Caki2 (cell line): ENCODE results near the gene SYT12. TPM values are rescaled to one million over a fixed set of nuclear protein-coding genes. Genes with fewer than 3 reads are reported as not detected.
"Not testable (repeated sequence)": the region's sequence is repeated elsewhere in the genome, so short reads cannot be mapped to it uniquely, and the experiment has no call there.

ENCODE experiments used
- DNase-seq: peaks from one replicate; pipeline ENCODE4 v3.0.0-alpha.2; 2015; ENCODE audit warnings: low read depth
- in situ Hi-C: cut with HindIII; loops from 2 replicates; pipeline ENCODE4 v1.10.0; 2016; ENCODE audit warnings: low sequenced_read_pairs, low pct_unique_long_range_greater_than_20kb, mixed read lengths
- total RNA-seq: library from RNA; depleted of rRNA; stranded (reverse); fragments of >200 nt; shearing (Covaris generic); gene quantifications from 2 replicates; pipeline ENCODE4 v1.2.3, GENCODE V29; 2014; ENCODE audit warnings: low replicate concordance

The SYT12 gene
- total RNA-seq, 1 experiment from 2014 or later = 0.03 TPM

DNA sequence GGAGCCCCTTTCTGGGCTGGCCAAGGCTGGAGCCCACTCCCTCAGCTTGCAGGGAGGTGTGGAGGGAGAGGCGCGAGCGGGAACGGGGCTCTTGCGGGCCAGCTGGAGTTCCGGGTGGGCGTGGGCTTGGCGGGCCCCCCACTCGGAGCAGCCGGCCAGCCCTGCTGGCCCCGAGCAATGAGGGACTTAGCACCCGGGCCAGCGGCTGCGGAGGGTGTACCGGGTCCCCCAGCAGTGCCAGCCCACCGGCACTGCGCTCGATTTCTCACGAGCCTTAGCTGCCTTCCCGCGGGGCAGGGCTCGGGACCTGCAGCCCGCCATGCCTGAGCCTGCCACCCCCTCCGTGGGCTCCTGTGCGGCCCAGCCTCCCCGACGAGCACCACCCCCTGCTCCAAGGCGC is 34.2 kb upstream of the SYT12 start:
- in situ Hi-C loops, DNase-seq: not testable (repeated sequence)

DNA sequence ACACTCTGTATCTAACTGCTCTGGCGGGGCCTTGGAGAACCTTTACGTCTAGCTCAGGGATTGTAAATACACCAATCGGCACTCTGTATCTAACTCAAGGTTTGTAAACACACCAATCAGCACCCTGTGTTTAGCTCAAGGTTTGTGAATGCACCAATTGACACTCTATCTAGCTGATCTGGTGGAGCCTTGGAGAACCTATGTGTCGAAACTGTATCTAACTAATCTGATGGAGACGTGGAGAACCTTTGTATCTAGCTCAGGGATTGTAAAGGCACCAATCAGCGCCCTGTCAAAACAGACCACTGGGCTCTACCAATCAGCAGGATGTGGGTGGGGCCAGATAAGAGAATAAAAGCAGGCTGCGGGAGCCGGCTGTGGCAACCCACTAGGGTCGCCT is 33.6 kb upstream of the SYT12 start:
- in situ Hi-C loops, DNase-seq: not testable (repeated sequence)

DNA sequence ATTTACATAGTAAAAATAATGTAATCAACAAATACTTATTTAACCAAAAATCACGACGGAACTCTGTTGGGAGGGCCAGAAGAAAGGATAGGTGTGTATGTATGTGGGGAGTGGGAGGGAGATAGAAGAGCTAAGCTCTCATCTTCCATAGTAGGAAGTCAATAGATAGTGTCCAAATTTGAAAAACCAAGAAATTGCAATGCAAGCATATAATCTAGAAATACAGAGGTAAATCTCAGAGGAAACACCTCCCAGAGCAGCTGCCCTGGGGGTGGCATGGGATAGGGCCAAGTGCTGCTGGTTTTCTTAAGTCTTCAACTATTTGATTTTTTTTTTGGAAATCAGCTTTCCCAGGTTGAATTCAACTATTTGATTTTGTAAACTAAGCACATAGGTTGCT is 30.9 kb upstream of the SYT12 start:
- no peak for DNase-seq
- in situ Hi-C loops = no loop called here

- in situ Hi-C loops = no loop called here
- DNase-seq = peak; percentile 54
Observed at GRCh38 chr11:66996609-66997273, 26.2 kb upstream of the SYT12 start.

DNA sequence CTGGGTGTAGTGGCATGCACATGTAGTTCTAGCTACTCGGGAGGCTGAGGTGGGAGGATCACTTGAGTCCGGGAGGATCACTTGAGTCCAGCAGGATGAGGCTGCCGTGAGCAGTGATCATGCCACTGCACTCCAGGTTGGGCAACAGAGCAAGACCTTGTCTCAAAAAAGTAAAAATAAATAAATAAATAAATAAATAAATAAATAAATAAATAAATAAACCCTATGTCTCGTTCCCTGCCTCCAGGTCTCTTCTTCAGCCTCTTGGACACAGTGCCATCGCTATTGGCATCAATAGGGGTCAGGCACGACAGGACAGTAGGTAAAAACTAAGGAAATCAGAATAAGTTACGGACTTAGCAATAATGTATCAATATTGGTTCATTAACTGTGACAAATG is 23.4 kb upstream of the SYT12 start:
- no peak for DNase-seq
- in situ Hi-C loops = no loop called here

- in situ Hi-C loops = no loop called here
- DNase-seq = no peak
Observed at GRCh38 chr11:67001332-67001731, 21.6 kb upstream of the SYT12 start.

DNA sequence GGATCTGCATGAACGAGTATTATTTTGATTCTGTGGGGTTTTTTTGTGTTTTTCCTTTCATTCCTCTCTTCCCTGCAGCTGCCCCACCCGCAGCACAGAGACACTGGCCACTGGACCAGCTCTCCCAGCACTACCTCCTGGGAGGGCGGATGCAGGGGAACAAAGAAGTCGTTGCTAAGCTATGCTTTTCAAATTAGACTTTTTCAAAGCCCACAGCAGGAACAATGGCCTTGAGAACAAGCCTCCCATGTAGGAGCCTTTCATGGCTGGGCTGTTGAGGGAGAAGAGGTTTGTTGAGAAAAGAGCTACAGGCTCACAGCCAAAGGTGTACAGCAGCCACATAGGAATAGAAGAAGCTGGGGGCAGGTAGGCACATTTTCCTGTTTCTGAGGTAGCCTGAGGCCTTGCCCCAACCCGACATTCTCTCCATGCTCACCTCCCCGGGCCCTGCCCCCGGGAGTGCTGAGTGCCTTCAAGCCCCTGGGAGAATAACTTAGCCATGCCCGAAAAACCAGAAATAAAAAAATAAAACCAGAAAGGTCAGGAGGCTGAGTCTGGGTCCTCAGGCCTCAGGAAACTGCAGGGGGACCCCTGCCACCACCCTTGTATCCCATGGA is 20.5 kb upstream of the SYT12 start:
- DNase-seq = no peak
- in situ Hi-C loops = no loop called here

DNA sequence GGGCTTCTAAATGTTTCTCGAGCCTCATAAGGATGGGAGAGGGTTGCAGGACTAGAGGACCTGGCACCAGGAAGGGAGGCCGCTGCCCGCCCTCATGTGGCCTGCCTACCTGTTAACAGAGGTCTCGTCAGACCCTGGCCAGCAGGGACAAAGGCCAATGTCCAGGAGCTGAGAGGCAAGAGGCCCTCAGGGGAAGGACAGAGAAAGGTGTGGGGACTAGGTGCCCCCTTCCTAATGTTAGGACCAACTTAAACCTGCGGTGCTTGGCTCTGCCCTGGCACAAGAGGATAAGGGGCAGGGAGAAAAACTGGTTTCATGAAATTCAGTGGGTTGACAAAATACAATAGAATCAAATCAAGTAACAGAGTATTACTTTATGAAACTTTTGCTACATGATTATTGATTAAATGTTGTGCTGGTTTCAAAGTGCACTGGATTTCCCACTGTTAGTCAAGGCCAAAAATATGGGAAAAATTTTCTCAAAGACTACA is 20.0 kb upstream of the SYT12 start:
- in situ Hi-C loops = no loop called here

DNA sequence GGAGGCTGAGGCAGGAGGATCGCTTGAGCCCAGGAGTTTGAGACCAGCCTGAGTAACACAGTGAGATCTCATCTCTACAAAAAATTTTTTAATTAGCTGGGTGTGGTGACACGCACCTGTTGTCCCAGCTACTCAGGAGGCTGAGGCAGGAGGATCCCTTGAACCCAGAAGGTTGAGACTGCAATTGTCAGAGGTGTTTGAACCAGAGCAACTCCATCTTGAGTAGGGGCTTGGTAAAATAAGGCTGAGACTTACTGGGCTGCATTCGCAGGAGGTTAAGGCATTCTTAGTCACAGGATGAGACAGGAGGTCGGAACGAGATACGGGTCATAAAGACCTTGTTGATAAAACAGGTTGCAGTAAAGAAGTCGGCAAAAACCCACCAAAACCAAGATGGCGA is 17.7 kb upstream of the SYT12 start:
- DNase-seq, in situ Hi-C loops: not testable (repeated sequence)

More for the DNA sequence above, 20.0 kb upstream of the SYT12 start:
- DNase-seq = no peak

DNA sequence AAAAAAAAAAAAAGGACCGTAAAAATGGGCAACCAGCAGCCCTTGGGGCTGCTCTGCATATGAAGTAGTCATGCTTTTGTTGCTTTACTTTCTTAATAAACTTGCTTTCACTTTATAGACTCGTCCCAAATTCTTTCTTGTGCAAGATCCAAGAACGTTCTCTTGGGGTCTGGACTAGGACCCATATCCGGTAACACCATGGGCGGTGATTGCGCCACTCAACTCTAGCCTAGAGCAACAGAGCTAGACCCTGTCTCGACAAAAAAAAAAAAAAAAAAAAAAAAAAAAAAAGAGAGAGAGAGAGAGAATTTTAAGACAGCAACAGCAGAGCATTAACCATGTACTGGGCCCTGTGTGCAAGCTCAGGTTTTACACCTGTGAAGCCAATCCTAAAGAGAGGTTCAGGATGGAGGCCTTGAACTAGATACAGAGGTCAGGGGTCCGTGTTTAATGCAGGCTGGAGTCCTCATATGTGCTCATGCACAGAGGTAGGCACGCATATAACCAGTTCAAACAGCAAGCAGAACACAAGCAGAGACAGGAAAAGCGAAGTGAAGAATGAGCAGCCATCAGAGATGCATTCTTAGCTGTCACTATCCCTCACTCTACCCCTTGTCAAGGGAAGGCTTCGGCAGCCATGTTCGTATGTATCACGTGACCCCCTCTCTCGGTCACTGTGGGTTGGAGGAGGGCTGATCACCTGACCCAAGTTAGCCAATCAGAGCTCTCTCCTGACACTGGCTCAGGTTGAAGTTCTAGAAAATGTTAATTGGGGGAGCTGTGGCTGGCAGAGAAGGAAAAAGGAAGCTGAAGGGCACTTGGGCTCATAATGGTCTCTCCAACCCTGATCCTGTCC is 16.7 kb upstream of the SYT12 start:
- DNase-seq = peak; percentile 46
- in situ Hi-C loops = no loop called here

GRCh38 chr11:67007126-67007525 is 15.8 kb upstream of the SYT12 start:
- DNase-seq = no peak
- in situ Hi-C loops = no loop called here

DNA sequence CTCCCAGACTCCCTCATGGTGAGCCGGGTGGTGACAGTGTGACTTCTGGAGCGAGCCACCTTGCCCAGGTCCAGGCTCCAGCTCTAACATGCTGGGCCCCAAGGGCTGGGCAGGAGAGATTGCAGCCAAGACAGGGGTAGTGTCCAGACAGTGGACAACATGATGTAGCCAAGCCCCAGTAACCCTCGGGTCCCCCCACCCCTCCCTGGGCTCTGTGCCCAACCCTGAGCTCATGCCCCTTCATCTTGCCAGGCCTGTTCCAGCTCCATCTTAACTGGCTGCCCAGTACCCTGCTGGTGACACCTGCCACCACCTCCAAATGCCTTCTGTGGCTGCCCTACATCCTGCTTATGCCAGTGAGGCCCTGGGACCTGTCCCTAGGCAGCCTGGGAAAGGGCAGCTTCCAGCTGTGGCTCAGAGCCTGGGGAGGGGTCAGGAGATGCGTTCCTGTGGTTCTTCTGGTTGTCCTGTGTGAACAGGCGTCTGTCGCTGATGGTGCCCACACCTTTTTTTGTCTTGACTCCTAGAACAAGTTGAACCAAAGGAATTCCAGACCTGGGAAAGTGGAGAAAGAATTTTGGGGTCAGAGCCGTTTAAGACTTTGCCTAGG is 12.5 kb upstream of the SYT12 start:
- in situ Hi-C loops = no loop called here
- DNase-seq = no peak

DNA sequence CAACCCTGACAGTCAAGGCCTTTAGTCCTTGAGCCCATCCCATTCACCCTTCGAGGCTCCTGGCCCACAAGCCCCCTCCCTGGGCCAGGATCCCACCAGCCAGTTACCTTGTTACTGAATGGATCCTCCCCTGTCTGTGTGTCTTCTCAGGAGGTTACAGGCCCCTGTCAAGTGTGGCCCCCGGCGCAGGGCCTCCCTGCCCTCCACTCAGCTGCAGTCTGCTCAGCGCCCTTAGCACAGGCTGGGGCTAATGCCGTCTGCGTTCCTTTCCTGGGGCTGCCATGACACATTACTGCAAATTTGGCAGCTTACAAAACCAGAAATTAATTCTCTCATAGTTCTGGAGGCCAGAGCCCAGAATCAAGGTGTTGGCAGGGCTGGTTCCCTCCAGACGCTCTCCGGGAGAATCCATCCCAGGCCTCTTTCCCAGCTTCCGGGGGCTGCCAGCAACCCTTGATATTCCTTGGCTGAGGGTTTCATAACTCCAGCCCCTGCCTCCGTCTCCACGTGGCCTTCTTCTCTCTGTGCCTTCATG is 9.4 kb upstream of the SYT12 start:
- DNase-seq = no peak
- in situ Hi-C loops = no loop called here

- DNase-seq = no peak
- in situ Hi-C loops = no loop called here
Observed at GRCh38 chr11:67014343-67014742, 8.6 kb upstream of the SYT12 start.

- no peak for DNase-seq
- in situ Hi-C loops = no loop called here
Observed at GRCh38 chr11:67015048-67015447, 7.9 kb upstream of the SYT12 start.

DNA sequence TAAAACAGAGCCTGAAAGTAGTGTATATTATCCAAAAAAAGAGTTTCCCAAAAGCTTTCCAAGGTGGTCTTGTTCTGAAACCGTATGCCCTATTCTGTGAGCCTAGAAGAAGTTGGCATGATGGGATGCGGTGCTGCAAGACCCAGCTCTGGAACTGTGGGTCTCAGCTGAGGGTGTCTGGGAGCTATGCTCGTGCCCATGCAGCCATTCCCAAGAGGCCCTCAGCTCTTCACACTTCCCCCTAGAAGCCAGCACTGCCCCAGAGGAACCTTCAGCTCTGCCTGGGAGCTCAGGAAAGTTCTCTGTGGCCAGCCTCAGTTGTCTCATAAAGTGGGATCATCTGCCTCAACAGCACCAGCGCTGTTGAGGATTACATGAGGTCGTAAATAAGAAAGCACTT is 6.4 kb upstream of the SYT12 start:
- DNase-seq = no peak
- in situ Hi-C loops = no loop called here

DNA sequence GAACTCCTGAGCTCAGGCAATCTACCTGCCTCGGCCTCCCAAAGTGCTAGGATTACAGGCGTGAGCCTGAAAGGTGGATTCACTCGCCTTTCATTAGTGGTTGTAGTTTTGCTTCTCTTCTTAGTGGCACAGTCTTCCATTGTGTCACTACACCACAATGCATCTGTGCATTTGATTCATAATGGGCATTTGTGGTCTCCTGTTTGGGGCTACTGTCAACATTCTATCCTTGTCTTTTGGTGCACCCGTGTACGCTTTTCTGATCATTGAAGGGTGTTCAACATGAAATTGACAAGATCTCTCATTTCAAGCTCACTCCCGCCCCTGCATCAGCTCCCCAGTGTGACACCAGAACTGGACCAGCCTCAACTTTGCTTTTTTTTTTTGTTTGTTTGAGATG is 2.0 kb upstream of the SYT12 start:
- in situ Hi-C loops = no loop called here
- DNase-seq = no peak

- in situ Hi-C loops = no loop called here
- DNase-seq = peak; percentile 76
Observed at GRCh38 chr11:67022341-67022933, 497 bp upstream of the SYT12 start.
